ENCODE results near the gene FNDC3B.

DNA sequence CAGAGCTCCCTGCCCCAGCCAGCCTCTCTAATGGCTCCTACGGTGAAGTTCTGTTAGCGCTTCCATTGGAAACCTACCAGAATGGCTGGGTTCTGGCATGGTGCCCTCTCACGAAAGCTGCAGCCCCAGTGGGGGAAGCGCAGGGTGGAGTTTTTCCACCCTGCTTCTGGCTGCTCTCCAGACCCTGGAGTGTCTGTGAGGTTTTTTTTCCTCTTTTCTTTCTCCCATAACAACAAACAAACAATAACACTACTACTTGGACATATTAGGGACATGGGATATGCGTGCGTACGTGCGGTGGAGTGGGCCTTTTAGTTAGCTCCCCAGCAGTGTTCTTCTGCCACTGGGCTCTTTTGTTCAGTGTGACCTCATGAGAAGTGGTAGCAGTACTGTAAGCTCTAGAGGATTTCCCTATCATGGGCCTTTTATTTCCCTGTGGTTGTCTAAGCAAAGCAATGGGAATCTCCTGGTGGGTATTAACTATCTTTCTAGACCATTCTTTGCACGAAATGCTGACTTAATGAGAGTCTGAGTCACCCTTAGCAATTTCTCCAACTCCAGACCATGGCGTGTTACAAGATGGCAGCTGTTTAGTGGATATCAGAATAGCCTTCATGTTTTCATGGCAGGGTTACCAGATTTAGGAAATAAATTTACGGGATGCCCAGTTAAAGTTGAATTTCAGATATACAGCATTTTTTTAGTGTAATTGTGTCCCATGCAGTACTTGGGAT is 161.9 kb downstream of the FNDC3B start:
- TF ChIP-seq, protein P1, sequence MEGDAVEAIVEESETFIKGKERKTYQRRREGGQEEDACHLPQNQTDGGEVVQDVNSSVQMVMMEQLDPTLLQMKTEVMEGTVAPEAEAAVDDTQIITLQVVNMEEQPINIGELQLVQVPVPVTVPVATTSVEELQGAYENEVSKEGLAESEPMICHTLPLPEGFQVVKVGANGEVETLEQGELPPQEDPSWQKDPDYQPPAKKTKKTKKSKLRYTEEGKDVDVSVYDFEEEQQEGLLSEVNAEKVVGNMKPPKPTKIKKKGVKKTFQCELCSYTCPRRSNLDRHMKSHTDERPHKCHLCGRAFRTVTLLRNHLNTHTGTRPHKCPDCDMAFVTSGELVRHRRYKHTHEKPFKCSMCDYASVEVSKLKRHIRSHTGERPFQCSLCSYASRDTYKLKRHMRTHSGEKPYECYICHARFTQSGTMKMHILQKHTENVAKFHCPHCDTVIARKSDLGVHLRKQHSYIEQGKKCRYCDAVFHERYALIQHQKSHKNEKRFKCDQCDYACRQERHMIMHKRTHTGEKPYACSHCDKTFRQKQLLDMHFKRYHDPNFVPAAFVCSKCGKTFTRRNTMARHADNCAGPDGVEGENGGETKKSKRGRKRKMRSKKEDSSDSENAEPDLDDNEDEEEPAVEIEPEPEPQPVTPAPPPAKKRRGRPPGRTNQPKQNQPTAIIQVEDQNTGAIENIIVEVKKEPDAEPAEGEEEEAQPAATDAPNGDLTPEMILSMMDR (IDR thresholded peaks at IDR 0.05), result no peak
- no peak for TF ChIP-seq POLR2A (IDR thresholded peaks at IDR 0.05)
